HG03432 (cell line): ENCODE measurements around the gene PIM1.
"Not testable (repeated sequence)": the region's sequence is repeated elsewhere in the genome, so short reads cannot be mapped to it uniquely, and the experiment has no call there.

ENCODE experiments used
- ATAC-seq: cut with Tn5 transposase; IDR thresholded peaks from one replicate; pipeline ENCODE4 v1.9.1; 2021; ENCODE audit warnings: mild to moderate bottlenecking, moderate library complexity; ENCODE audit not compliant: unreplicated experiment

PIM1 gene

DNA sequence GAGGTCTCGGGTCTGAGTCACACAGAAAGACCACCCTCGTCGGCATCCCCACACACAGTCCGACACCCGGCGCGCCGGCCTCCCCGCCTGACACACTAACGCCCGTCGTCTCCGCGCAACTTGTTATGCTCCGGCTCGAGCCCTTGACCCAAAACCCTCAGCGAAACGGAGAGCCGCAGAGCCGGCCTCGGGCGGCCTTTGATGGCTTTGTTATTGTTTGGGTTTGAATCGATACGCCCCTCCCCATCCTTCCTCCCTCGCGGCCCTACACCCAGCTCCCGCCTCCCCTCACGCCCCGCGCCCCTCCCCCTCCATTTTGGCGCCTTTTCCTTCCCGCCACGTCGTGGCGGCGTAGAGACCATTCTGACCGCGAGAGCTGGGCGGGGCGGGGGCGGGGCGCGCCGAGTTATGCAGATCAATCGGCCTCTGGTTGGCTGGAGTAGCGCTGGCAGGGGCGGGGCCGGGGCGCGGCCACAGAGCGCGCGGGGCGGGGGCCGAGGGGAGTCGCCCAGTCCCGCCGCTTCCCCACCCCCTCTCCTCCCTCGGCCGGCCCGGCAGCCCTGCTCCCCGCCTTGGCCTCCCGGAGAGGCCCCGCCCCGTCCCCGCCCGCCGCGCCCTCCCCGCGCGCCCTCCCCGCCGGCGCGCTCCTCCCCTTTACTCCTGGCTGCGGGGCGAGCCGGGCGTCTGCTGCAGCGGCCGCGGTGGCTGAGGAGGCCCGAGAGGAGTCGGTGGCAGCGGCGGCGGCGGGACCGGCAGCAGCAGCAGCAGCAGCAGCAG, at the start of gene PIM1:
Gene PIM1 (plus strand): TSS at position 657 of the 777 bp plus-strand sequence. CDS start 424 bp downstream, outside the sequence.
- peak; percentile 63 for ATAC-seq

DNA sequence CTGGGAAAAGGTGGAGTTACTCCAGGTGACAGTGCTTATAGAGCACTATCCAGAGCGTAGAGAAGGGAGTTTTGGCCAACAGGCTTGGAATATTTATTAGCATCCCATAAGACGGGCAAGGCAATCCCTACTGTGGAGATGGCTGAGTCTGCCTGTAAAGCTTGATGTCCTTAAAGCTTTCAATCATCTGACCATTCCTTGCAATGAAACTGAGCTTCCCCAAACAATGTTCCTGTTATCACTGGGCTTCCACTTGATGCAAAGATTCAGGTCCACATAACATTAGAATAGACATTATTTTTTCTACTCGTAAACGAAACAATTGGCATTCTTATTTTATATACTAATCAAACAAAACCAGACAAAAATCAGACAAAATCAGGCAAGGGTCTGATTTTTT, 48.4 kb upstream of the PIM1 start:
- no peak for ATAC-seq

DNA sequence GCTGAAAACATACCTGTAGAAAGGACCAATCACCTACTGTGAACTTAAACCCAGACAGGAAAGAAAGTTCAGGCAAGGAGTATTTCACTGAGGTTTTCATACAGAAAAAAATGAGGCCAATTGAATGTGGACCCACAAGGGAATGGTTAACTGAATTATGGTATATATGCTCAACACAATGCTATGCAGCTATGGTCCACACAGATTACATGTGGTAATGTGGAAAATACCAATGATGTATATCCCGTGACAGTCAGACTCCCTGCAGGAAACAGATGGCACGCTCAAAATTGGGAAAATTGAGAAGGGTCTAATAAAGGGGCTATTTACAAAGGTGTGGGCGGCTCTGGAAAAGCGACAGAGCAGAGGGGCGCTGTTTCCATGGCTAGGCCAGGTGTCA, 47.1 kb upstream of the PIM1 start:
- no peak for ATAC-seq

DNA sequence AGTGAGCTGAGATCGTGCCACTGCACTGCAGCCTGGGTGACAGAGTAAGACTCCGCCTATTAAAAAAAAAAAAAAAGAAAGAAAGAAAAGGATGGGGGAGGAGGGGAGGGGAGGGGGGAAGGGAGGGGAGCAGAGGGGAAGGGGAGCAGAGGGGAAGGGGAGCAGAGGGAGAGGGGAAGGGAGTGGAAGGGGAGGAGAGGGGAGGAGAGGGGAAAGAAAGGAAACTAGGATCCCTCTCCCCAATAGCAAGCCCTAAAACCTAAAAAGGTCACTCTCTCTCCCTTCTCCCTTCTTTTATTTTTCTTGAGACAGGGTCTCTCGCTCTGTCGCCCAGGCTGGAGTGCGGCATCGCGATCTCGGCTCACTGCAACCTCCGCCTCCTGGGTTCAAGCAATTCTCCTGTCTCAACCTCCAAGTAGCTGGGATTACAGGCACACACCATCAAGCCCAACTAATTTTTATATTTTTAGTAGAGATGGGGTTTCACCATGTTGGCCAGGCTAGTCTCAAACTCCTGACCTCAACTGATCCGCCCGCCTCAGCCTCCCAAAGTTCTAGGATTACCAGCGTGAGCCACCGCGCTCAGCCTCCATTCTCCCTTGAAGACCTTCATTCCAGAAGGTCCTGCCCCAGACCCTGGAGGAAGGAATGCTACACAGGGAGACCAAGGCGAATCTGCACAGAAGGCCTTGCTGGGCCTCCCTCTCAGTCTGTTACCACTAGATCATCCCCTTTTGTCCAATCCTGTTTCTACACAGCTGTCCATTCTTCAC, 45.8 kb upstream of the PIM1 start:
- no peak for ATAC-seq

DNA sequence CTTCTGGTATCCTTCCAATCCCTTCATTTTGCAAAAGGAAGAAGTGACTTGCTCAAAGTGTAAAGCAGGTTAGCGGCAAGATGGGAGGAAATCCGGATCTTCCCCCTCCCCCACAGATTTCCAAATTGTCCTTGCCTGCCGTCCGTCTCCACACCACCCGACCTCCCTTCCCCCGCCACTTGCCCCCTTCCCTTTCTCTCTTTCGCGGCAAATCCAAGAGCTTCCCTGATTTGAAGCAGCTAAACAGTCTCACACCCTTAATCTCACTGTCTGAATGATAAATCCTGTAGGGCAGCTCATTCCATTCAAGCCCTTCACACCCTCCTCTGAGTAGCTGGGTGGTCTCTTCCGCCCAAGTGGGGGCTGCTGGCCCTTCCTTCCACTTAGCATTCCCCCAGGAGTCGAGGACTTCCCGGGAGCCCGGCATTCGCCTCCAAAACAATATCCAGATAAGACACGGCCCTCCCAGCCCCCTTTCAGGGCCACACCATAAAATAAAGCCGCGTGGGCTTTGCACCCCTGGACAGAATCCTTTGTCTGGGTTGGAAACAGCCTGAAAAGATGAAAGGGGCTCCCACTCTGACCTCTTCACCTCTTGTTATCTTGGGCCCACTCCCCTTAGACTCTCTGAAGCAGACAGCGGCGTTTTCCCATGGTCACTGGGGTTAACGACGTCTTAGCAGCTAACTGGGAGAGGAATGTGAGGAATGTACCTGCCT, 44.0 kb upstream of the PIM1 start:
- no peak for ATAC-seq

DNA sequence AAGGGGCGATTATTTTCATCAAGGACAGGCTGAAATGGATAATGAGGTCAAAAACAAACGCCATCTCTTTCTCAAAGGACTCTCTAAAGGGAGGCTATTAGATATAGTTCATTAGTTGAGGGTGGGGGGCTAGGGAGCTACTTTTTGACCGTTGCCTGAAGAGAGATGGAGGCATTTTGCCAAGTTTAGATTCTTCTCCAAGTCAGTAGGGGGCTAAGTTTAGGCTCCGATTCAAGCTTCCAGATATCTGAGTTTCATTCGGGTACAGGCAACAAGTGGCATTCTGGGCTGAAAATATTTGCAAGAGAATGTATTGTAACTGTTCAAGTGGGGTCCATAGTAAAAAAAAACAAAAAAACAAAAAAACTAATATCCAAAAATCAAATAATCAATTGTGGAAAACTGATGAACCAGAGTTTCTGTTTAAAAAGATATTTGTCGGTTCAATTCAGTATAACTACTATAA, 43.4 kb upstream of the PIM1 start:
- ATAC-seq: no peak

DNA sequence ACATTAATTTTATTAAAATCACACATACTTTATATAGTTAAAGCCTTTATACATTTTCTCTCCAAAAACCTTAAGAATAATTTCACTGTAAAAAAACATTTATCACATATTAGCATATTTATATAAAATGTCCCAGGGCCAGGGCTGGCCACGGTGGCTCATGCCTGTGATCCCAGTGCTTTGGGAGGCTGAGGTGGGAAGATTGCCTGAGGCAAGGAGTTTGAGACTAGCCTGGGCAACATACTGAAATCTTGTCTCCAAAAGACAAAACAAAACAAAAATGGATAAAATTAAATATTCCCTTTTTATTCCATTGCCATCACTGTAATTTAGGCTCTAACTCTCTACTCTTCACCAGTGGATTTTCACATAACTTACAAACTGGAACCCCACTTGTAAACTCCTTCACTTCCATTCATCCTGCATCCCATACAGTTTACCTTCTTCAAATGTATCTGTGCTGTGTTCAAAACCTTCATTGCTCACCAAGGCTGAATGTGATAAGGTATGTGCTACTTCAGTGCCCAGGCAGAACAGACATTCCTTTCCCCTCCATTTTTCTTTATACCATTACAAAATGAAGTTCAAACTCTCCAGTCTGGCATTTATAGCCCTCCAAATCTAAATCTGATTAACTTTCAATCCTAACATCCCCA, 42.9 kb upstream of the PIM1 start:
- ATAC-seq: no peak

DNA sequence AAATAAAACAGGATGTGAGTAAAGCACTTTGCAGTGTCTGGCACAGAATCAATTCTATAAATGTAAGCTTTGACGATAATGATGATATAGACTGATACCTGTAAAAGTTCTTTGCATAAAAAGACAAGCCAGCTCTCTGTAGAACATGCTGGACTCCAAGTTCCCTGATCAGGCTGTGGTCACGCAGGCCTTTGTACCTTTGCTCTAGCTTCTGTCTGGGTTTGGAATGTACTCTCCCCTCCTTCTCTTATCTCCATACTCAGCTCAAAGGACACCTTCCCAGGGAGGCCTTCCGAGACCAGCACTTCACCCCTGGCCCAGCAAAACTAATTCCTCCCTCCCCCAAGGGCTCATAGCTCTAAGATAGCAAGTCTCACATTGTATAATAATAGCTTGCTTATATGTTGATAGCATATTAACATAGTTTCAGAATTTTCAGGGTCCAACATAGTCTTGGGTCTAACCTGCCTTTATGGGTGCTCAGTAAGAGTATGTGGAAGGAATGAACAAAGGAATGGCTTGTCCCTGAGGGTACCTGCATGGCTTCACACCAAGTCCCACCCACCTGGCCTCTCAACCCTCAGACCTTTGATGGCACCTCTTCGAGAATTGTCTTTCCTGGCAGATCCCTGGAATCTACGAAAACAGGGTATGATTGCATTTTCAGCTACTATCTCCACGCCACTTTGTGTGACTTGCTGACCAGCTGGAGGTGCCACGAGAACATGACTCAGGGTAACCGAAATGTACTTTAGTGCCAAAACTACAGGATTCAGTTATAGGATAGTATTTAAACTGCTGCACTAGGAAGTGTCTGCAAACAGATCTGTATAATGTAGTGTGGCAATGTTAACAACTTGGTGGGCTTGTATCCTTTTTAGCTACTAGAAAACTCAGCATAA, 41.7 kb upstream of the PIM1 start:
- ATAC-seq: no peak

DNA sequence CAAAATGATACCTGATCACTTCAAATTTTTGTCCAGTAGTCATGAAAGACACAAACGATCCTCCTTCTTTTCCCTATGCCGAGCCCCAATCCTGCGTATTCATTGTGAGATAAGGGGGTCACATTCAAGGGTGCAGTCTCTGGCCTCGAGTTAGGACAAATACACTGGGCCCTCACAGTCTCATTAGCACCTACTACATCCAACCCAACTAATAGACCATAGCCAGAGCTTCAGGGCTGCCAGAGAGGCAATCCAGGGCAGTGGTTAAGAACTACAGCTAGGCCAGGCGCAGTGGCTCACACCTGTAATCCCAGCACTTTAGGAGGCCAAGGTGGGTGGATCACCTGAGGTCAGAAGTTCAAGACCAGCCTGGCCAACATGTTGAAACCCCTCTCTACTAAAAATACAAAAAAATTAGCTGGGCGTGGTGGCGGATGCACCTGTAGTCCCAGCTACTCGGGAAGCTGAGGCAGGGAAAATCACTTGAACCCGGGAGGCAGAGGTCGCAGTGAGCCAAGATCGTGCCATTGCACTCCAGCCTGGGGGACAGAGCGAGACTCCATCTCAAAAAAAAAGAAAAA, 41.0 kb upstream of the PIM1 start:
- not testable (repeated sequence) for ATAC-seq

DNA sequence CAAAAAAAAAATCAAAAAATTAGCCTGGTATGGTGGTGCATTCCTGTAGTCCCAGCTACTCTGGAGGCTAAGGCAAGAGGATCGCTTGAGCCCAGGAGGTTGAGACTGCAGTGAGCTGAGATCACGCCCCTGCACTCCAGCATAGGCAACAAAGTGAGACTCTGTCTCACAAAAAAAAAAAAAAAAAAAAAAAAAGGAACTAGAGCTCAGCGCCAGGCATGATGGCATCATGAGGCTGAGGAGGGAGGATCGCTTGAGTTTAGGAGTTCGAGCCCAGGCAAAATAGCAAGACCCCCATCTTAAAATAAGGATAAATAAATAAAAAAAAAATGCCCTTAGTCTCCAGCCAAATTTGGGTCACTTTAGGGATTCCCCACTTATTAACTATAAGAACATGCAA, 40.4 kb upstream of the PIM1 start:
- ATAC-seq: no peak

DNA sequence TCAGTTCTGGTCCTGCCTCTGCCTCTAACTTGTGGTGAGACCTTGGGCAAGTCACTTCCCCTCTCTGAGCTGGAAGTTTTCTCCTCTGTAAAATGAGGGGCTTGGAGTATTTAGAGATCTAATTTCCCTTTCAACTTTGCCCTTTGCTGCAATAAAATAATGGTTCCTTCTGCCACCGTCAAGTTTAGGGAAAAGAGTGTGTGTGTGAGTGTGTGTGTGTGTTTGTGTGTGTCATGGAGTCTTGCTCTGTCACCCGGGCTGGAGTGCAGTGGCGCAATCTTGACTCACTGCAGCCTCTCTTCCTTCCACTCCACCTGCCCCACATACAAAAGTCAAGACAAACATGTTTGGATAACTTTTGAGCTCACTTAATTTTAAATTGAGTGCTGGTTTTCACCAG, 39.2 kb upstream of the PIM1 start:
- ATAC-seq: no peak

DNA sequence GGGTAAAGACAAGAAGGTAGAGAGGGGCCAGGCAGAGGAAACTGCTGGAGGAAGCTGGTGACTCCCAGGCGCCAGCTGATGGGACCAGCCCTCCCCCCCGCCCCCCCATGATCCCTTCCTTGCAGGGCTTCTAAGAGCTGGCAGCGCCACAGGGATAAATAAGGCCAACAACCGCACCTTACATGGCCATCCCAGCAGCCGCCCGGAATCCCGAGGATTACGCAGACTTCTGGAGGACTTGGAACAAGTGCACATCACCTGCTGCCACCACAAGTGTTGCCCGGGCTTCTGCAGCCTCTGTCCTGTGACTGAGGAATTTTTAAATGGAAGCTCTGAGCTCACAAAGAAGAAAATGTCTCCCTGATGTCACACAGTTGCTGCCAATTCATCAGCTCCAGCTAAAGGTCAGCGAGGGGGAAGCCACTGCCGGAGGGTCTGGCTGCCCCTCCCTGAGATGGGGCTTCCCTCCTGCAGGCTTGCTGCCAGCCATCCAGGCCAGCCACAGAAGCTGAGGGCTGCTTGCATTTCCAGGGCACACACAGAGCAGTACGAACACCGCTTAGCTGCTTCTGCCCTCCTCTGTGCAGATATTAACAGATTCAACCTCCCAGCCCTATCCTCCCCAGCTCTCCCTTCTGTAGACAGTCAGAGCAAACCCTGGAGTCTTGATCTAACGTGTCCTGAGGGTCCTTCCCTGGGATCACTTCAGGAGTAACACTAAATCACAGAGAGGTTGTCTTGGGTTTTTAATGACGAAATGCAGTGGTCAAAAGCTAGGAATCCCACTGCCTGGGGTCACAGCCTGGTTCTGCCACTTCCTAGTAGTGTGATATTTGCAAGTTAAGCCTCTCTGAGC, 38.6 kb upstream of the PIM1 start:
- no peak for ATAC-seq

DNA sequence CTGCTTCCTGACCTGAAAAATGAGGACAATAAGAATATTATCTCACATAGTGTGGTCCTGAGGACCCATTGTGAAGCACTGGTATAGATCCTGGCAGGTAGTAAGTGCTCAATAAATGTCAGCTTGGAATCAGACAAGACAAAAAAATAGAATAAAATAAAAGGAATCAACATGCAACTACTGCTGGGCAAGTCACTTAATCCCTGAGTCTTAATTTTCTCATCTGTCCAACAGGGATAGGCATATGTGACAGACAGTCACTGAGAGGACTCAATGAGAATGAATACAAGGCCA, 38.0 kb upstream of the PIM1 start:
- ATAC-seq: no peak

DNA sequence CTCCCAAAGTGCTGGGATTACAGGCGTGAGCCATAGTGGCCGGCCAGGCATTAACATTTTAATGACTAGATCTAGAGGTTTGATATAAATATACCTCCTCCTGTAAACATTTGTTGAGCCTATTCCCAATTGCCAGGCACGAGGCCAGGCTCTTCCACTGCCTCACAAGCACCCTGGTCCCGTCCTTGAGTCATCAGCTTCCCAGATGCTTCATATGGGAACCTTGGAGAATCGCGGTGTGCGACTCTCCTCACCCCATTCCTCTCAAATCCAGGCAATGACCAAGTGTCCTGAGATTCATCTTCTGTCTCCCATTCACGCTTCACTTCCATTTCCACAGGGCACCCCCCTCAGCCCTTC, 35.9 kb upstream of the PIM1 start:
- no peak for ATAC-seq

DNA sequence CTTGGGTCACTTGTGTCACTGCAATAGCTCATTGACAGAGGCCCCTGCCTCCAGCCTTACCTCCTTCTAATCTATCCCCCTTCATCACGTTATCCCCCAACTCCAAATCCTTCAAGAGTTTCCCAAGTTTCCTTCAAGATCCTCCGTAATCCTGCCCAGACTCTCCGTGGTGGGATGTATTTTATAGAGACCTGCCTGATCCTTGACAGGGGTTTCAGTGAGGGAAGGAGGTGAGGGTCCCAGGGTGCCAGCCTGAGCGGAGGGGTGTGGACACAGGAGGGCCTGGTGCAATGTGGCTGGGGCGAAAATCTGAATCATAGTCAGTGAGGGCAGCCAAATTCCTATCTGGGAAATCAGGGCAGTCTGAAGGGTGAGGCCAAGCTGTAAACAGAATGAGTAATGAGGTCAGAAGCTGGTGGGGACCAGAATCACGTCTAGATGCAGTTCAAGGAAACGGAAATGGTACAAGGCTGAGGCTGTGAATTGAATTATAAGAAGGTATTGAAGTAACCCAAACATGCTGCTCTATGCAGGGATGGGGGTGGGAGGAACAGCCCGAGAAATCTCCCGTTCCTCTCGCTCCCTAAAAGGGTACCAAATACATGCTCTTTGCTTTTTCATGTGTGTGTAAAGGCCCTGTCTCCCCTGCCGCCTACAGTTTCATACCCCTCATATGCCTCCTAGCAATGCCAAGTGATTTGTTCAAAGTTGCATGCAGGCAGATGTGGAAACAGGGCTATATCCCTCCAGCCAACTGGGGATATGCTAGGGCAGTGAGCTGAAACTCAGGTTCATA, 35.4 kb upstream of the PIM1 start:
- no peak for ATAC-seq

DNA sequence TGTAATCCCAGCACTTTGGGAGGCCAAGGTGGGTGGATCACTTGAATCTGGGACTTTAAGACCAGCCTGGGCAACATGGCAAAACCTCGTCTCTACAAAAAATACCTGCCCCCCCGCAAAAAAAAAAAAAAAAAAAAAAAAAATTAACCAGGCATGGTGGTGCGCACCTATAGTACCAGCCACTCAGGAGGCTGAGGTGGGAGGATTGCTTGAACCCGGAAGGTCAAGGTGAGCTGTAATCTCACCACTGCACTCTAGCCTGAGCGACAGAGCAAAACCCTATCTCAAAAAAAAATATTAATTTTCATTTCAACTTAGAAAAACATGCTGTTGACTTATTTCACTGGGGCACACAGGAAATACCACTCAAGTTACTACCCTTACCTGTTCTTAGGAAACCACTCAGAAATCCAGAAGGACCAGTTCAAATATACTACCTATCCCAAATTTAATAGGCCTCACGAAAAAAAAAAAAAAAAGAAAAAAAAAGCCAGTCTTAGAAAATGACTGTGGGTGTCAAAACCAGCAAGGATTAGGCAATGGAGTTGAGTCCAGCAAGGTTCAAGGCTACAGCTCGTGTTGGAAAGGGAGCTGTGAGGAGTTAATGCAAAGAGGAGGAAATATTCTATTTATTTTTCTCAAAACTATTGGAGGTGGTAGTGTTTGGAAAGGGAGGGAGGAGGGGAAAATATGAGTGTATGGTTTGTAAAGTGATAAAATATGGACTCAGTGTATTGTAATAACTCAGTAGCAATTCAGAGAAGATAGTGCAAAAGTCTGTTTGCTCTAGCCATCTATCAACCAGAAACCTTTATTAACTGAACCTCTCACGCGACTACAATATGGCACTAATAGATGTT, 33.9 kb upstream of the PIM1 start:
- no peak for ATAC-seq

DNA sequence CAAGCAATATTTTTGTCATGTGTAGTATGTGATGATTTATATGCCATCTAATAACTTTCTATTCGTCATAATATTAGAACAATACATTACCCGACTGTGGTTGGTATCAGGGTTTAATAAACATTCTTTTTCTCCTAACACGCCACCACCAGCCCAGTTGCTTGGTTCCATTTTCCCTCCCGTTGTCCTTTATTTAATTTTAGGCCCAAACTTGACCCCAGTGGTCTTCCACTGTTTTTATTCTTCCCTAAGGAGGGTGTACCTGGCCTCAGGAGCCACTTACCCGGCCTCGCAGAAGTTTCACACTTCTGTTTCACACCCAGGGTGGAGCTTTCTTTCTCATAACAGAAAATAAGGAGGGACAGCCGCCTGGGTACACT, 33.1 kb upstream of the PIM1 start:
- no peak for ATAC-seq
